ENCODE measurements around the gene CDH23. TPM values are rescaled to one million over a fixed set of nuclear protein-coding genes. Genes with fewer than 3 reads are reported as not detected.

Gene CDH23
- total and polyA plus RNA-seq, 2 donors from 2014 or later: 1.1 to 6.4 TPM

DNA sequence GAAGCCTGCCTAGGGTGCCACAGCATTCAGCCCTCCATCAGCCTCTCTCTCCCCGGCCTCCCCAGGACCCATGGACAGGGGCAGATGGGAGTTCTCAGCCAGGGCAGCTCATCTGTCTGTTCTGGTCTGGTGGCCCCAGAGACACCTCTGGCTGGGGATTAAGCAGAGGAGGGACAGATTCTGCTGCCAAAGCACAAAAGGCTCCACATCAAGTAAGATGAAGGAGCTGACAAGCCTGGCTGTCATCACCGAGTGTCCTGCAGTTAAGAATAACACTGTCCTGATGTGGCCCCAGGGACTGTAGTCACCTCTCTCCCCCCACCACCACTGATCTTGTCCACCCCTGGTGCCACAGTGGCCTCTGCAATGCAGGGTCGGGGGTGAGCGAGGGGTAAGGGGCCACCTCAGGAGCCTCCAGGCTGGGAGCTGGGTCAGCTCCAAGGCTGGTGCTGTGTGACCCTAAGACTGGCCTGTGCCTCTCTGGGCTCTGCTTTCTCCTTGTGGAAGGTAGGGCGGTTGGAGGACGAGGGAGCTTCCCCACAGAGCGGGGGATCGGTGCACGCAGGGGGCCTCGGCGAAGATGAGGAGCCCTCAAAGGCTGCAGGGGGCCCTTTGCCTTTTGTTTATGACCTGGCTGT is 304.1 kb downstream of the CDH23 start:
- H3K9me3 ChIP-seq (ENCODE audit: control insufficient read depth in 2 of 3, insufficient read depth in 1 of 3, low read length in 3 of 3): no peaks in the 10 kb centered on the region
- DNase-seq (peak in 4 of 5 donors; percentile 48 to 61 (median 54)), FAIRE-seq (no peak)
- intact Hi-C loops (cut with DNase I): no loop called here
- no peaks in the 10 kb centered on the region for H3K36me3 ChIP-seq (ENCODE audit: control insufficient read depth in 2 of 3, insufficient read depth in 3 of 3, low read length in 3 of 3)
- H3K27ac ChIP-seq (ENCODE audit: low read depth in 2 of 2, low read length in 2 of 2): no peak overlapping the region
- no peaks in the 10 kb centered on the region for H3K27me3 ChIP-seq (ENCODE audit: control insufficient read depth, insufficient read depth, low read length)
- TF ChIP-seq, protein P1, sequence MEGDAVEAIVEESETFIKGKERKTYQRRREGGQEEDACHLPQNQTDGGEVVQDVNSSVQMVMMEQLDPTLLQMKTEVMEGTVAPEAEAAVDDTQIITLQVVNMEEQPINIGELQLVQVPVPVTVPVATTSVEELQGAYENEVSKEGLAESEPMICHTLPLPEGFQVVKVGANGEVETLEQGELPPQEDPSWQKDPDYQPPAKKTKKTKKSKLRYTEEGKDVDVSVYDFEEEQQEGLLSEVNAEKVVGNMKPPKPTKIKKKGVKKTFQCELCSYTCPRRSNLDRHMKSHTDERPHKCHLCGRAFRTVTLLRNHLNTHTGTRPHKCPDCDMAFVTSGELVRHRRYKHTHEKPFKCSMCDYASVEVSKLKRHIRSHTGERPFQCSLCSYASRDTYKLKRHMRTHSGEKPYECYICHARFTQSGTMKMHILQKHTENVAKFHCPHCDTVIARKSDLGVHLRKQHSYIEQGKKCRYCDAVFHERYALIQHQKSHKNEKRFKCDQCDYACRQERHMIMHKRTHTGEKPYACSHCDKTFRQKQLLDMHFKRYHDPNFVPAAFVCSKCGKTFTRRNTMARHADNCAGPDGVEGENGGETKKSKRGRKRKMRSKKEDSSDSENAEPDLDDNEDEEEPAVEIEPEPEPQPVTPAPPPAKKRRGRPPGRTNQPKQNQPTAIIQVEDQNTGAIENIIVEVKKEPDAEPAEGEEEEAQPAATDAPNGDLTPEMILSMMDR (IDR thresholded peaks at IDR 0.05; ENCODE audit: borderline replicate concordance, extremely low read depth, insufficient read depth): no peak
- peaks cover 0 to 4% (median 3%) of the 10 kb centered on the region in 3 donors for H3K4me1 ChIP-seq (ENCODE audit: control insufficient read depth in 2 of 3, insufficient read depth in 2 of 3, low read depth in 1 of 3, low read length in 3 of 3)
- H3K9ac ChIP-seq (ENCODE audit: low read length in 3 of 3): no peak overlapping the region
- H3K4me3 ChIP-seq (ENCODE audit: low read length in 3 of 3): no peak overlapping the region

DNA sequence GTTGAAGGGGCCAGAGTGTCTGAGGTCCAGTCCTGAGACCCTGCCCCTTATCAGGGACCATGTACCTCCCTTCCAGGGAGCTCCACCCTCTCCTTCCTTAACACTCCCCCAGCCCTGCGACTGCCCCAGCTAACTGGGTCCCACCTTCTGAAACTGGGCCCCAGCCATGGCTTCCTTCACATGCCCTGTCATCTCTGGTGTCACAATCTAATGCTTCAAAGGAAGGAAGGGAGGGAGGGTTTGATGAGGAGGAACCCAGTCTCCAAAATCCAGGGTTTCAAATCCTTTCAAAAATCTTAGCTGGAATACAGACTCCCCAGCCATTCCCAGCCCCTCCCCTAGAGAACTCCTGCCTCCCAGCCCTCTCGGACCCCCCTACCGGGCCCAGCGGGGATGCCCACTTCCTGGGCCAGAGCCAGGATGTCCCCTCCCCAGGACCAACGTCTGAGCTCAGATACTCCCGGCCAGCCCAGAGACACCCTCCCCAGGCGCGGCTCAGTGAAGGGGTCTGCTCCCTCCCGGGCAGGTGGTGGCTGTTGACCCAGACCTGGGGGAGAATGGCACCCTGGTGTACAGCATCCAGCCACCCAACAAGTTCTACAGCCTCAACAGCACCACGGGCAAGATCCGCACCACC is 304.9 kb downstream of the CDH23 start:
- Histone ChIP-seq H3K4me1 (ENCODE audit: control insufficient read depth in 2 of 3, insufficient read depth in 2 of 3, low read depth in 1 of 3, low read length in 3 of 3) (no peaks in the 10 kb centered on the region), H3K27ac (ENCODE audit: low read depth in 2 of 2, low read length in 2 of 2) (no peak overlapping the region), H3K27me3 (ENCODE audit: control insufficient read depth, insufficient read depth, low read length) (no peaks in the 10 kb centered on the region), H3K9me3 (ENCODE audit: control insufficient read depth in 2 of 3, insufficient read depth in 1 of 3, low read length in 3 of 3) (no peaks in the 10 kb centered on the region), H3K9ac (ENCODE audit: low read length in 3 of 3) (no peak overlapping the region), H3K36me3 (ENCODE audit: control insufficient read depth in 2 of 3, insufficient read depth in 3 of 3, low read length in 3 of 3) (no peaks in the 10 kb centered on the region), H3K4me3 (ENCODE audit: low read length in 3 of 3) (no peak overlapping the region)
- FAIRE-seq: no peak
- TF ChIP-seq, protein P1 (IDR thresholded peaks at IDR 0.05; ENCODE audit: borderline replicate concordance, extremely low read depth, insufficient read depth): no peak
- DNase-seq: no peak
- intact Hi-C loops (cut with DNase I): no loop called here

DNA sequence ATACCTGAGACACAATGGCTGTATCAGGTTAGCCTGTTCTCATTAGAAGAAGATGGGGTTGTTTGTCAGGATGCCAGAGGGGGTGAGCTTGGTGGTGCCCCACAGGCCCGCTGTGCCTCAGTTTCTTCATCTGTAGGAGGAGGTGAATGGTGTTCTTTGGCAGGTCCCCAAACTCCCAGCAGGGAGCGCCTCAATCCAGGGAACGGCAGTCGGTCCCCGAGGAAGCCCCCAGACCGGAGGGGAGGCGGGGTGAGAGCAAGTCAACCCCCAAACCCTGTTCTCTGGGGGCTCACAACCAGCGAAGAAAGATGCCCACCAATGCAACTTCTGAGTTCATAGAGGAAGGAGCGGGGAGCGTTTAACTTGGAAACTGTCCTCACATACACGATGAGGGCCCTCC is 306.9 kb downstream of the CDH23 start:
- Histone ChIP-seq H3K9me3 (ENCODE audit: control insufficient read depth in 2 of 3, insufficient read depth in 1 of 3, low read length in 3 of 3) (no peaks in the 10 kb centered on the region), H3K27ac (ENCODE audit: low read depth in 2 of 2, low read length in 2 of 2) (no peak overlapping the region), H3K36me3 (ENCODE audit: control insufficient read depth in 2 of 3, insufficient read depth in 3 of 3, low read length in 3 of 3) (no peaks in the 10 kb centered on the region), H3K27me3 (ENCODE audit: control insufficient read depth, insufficient read depth, low read length) (no peaks in the 10 kb centered on the region), H3K4me1 (ENCODE audit: control insufficient read depth in 2 of 3, insufficient read depth in 2 of 3, low read depth in 1 of 3, low read length in 3 of 3) (peaks cover 0 to 4% (median 3%) of the 10 kb centered on the region in 3 donors), H3K4me3 (ENCODE audit: low read length in 3 of 3) (no peak overlapping the region), H3K9ac (ENCODE audit: low read length in 3 of 3) (no peak overlapping the region)
- no peak for DNase-seq
- intact Hi-C loops (cut with DNase I): no loop called here
- TF ChIP-seq, protein P1 (IDR thresholded peaks at IDR 0.05; ENCODE audit: borderline replicate concordance, extremely low read depth, insufficient read depth): no peak
- no peak for FAIRE-seq

Measured in kidney (tissue), 14 donors.